ENCODE results near the gene SPAG16.

GRCh38 chr2:213740453-213740852 is 456.2 kb downstream of the SPAG16 start:
- TF ChIP-seq, protein P1, sequence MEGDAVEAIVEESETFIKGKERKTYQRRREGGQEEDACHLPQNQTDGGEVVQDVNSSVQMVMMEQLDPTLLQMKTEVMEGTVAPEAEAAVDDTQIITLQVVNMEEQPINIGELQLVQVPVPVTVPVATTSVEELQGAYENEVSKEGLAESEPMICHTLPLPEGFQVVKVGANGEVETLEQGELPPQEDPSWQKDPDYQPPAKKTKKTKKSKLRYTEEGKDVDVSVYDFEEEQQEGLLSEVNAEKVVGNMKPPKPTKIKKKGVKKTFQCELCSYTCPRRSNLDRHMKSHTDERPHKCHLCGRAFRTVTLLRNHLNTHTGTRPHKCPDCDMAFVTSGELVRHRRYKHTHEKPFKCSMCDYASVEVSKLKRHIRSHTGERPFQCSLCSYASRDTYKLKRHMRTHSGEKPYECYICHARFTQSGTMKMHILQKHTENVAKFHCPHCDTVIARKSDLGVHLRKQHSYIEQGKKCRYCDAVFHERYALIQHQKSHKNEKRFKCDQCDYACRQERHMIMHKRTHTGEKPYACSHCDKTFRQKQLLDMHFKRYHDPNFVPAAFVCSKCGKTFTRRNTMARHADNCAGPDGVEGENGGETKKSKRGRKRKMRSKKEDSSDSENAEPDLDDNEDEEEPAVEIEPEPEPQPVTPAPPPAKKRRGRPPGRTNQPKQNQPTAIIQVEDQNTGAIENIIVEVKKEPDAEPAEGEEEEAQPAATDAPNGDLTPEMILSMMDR (IDR thresholded peaks at IDR 0.05; ENCODE audit: insufficient read depth, low read depth, low read length), result no peak
- TF ChIP-seq EZH2 (IDR thresholded peaks at IDR 0.05; ENCODE audit: insufficient read depth, low read length), result no peak

All from astrocyte (in vitro differentiated cells and primary cell).